Activated gamma-delta T cell (primary cell): Measurements from ENCODE around the gene RALGAPA2.

Experiments
- DNase-seq: peaks from one replicate; lab custom pipeline; 2025; lab: John Stamatoyannopoulos, UW

The RALGAPA2 gene

GRCh38 chr20:20436689-20437088, 275.8 kb downstream of the RALGAPA2 start:
- no peak for DNase-seq

GRCh38 chr20:20435453-20435852, 277.0 kb downstream of the RALGAPA2 start:
- no peak for DNase-seq

- DNase-seq, result no peak
These were observed 279.7 kb downstream of the RALGAPA2 start for GRCh38 chr20:20432618-20433286.

- no peak for DNase-seq
These were observed 282.4 kb downstream of the RALGAPA2 start for GRCh38 chr20:20430066-20430465.

- no peak for DNase-seq
These were observed 284.4 kb downstream of the RALGAPA2 start for GRCh38 chr20:20428067-20428466.

- no peak for DNase-seq
These were observed 285.1 kb downstream of the RALGAPA2 start for GRCh38 chr20:20427227-20427864.

GRCh38 chr20:20426655-20426907, 285.9 kb downstream of the RALGAPA2 start:
- DNase-seq, result no peak

- DNase-seq, result no peak
These were observed 286.4 kb downstream of the RALGAPA2 start for GRCh38 chr20:20425823-20426654.

- no peak for DNase-seq
These were observed 289.3 kb downstream of the RALGAPA2 start for GRCh38 chr20:20423117-20423516.

GRCh38 chr20:20417876-20418676, 294.4 kb downstream of the RALGAPA2 start:
- no peak for DNase-seq

GRCh38 chr20:20415321-20415720, 297.1 kb downstream of the RALGAPA2 start:
- no peak for DNase-seq

GRCh38 chr20:20414640-20415220, 297.7 kb downstream of the RALGAPA2 start:
- DNase-seq, result no peak

GRCh38 chr20:20413810-20414281, 298.6 kb downstream of the RALGAPA2 start:
- no peak for DNase-seq

- DNase-seq, result no peak
These were observed 299.7 kb downstream of the RALGAPA2 start for GRCh38 chr20:20412750-20413149.

- DNase-seq, result no peak
These were observed 300.6 kb downstream of the RALGAPA2 start for GRCh38 chr20:20411836-20412235.

- no peak for DNase-seq
These were observed 301.0 kb downstream of the RALGAPA2 start for GRCh38 chr20:20411402-20411801.

- no peak for DNase-seq
These were observed 301.8 kb downstream of the RALGAPA2 start for GRCh38 chr20:20410678-20411077.

- no peak for DNase-seq
These were observed 303.1 kb downstream of the RALGAPA2 start for GRCh38 chr20:20409331-20409730.

GRCh38 chr20:20407891-20408805, 304.3 kb downstream of the RALGAPA2 start:
- DNase-seq, result no peak

- DNase-seq, result no peak
These were observed 306.1 kb downstream of the RALGAPA2 start for GRCh38 chr20:20406306-20406705.

- DNase-seq, result no peak
These were observed 306.8 kb downstream of the RALGAPA2 start for GRCh38 chr20:20405623-20406022.
